ENCODE results near the gene KIRREL3.

KIRREL3 gene

DNA sequence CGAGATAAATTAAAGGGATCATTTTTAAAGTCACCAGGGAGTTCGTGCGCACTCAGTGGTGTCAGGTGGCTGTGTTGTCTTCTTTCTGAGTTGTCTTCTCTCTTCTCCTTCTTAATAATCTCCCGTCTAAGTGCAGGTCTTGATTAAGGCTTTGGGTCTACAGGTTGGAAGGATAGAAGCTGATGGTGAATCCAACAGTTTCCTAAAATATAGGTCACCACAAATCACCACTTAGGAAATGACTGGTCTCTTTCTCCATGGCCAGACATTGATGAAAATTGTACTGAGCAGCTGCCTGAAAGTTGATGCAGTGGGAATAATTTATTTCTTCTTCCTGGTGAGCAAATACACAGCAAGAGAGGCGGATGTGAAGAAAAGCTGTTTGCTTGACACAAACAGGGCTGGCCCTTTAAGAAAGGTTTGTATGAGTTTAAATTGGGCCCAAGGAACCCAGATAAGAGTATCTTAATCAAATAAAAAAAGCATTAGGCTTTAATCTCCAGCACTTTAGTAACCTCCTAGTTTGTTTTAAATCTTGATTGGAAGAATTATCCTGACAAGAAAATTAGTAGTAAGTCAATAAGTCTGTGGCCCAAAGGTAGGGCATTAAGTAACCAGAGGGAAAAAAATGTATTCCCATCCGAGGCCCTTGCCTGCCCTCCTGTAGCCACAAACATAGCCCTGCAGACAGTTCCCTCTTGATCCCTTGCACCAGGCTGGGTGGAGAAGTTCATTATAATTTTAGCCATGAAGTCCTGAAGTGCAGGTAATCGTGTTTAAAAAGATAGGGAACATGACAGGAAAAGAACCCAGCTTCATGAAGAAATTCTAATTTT, 245.8 kb downstream of the KIRREL3 start:
- TF ChIP-seq CTCF (IDR thresholded peaks at IDR 0.05; ENCODE audit: extremely low read depth, insufficient read depth, missing control alignments), result no peak
- DNase-seq (ENCODE audit: low spot score), result no peak
- in situ Hi-C loops (cut with MboI; ENCODE audit: low pct_unique_long_range_greater_than_20kb, low sequenced_read_pairs, unreplicated experiment), result no loop called here

GRCh38 chr11:126753990-126754389, 246.6 kb downstream of the KIRREL3 start:
- in situ Hi-C loops (cut with MboI; ENCODE audit: low pct_unique_long_range_greater_than_20kb, low sequenced_read_pairs, unreplicated experiment), result no loop called here
- TF ChIP-seq CTCF (IDR thresholded peaks at IDR 0.05; ENCODE audit: extremely low read depth, insufficient read depth, missing control alignments), result no peak
- DNase-seq (ENCODE audit: low spot score), result no peak

DNA sequence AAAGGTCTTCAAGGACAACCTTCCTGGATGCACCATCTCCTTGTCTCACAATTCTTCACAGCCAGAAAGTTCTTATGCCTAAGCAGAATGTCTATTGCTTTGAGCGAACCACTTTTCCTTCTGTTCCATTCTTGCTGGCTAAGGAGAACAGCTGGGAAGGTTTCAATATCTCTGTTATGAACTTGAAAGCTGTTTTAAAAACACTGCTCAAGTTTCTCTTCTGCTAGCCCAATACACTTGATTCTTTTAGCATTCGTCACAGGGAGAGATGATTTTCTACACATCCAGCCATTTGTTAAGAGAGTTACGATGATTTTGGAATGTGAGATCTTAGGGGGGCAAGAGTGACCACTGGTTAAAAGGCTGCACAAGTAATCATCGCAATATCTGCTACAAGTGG, 249.3 kb downstream of the KIRREL3 start:
- no peak for TF ChIP-seq CTCF (IDR thresholded peaks at IDR 0.05; ENCODE audit: extremely low read depth, insufficient read depth, missing control alignments)
- DNase-seq (ENCODE audit: low spot score), result no peak
- in situ Hi-C loops (cut with MboI; ENCODE audit: low pct_unique_long_range_greater_than_20kb, low sequenced_read_pairs, unreplicated experiment), result no loop called here

- in situ Hi-C loops (cut with MboI; ENCODE audit: low pct_unique_long_range_greater_than_20kb, low sequenced_read_pairs, unreplicated experiment), result no loop called here
- no peak for DNase-seq (ENCODE audit: low spot score)
- no peak for TF ChIP-seq CTCF (IDR thresholded peaks at IDR 0.05; ENCODE audit: extremely low read depth, insufficient read depth, missing control alignments)
These were observed 251.8 kb downstream of the KIRREL3 start for GRCh38 chr11:126748793-126749192.

DNA sequence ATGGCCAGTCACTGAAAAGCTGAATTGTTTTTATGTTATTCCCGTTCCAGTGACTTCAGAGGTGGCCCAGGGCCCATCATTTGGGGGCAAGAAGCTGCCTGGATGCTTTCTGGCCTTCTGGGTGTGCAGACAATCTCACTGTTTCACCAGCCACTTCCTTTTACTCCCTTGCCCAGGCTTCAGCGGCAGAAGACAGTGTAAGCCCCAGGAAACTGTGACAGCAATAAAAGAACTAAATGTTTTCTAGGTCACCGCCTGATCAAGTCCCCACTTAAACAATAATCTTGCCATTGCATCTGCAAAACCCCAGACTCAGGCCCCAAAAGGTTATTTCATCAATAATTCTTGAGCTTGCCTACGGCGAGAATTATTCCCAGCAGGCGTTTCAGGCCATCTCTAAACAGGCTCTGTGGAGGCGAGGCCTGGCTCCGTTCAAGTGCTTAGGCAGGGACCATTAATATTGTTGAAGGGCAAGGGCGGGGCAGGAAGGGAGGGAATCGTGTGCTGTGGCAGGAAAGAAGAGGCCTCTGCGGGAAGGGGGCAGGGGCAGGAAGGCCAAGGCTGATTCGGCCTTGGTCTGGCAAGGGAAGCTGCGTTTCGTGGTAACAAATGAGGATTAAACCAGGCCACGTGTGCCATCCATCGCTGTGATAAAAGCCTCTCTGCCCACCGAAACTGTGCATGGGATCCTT, 252.3 kb downstream of the KIRREL3 start:
- in situ Hi-C loops (cut with MboI; ENCODE audit: low pct_unique_long_range_greater_than_20kb, low sequenced_read_pairs, unreplicated experiment), result no loop called here
- TF ChIP-seq CTCF (IDR thresholded peaks at IDR 0.05; ENCODE audit: extremely low read depth, insufficient read depth, missing control alignments), result no peak
- no peak for DNase-seq (ENCODE audit: low spot score)

- no peak for TF ChIP-seq CTCF (IDR thresholded peaks at IDR 0.05; ENCODE audit: extremely low read depth, insufficient read depth, missing control alignments)
- no peak for DNase-seq (ENCODE audit: low spot score)
- in situ Hi-C loops (cut with MboI; ENCODE audit: low pct_unique_long_range_greater_than_20kb, low sequenced_read_pairs, unreplicated experiment), result no loop called here
These were observed 253.3 kb downstream of the KIRREL3 start for GRCh38 chr11:126747315-126747714.

Measured in GM13977 (cell line).